ENCODE results near the gene MOB3A. TPM values are rescaled to one million over a fixed set of nuclear protein-coding genes. Genes with fewer than 3 reads are reported as not detected.

Gene MOB3A
- total RNA-seq, 1 donor = 40.4 TPM

DNA sequence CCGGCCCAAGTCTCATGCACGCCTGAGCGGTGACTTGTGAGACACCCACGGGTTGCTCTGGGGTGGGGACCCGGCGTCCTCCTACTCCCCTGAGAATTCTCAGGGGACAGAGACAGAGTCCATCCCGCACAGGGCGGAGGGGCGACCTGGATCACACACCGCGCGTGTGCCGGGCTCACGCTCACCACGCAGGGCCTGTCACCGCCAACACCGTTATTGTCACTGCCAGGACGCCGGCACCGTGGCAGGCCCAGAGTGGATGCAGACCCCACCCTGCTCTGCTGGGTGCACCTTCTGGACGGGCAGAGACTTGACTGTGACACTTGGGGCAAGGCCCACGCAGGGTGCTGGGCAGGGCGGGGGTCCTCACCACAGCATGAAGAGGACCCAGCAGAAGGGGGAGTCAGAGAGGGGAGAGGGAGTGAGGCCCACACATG lies 16.2 kb downstream of the MOB3A start:
- no peak overlapping the region for H3K4me3 ChIP-seq (ENCODE audit: low read depth, low read length)
- TF ChIP-seq CTCF (IDR thresholded peaks at IDR 0.05; ENCODE audit: insufficient read depth, low read length) = no peak
- DNase-seq (ENCODE audit: low read depth) = no peak

GRCh38 chr19:2079076-2079864 lies 16.9 kb downstream of the MOB3A start:
- no peak for DNase-seq (ENCODE audit: low read depth)
- no peak overlapping the region for H3K4me3 ChIP-seq (ENCODE audit: low read depth, low read length)
- no peak for TF ChIP-seq CTCF (IDR thresholded peaks at IDR 0.05; ENCODE audit: insufficient read depth, low read length)

DNA sequence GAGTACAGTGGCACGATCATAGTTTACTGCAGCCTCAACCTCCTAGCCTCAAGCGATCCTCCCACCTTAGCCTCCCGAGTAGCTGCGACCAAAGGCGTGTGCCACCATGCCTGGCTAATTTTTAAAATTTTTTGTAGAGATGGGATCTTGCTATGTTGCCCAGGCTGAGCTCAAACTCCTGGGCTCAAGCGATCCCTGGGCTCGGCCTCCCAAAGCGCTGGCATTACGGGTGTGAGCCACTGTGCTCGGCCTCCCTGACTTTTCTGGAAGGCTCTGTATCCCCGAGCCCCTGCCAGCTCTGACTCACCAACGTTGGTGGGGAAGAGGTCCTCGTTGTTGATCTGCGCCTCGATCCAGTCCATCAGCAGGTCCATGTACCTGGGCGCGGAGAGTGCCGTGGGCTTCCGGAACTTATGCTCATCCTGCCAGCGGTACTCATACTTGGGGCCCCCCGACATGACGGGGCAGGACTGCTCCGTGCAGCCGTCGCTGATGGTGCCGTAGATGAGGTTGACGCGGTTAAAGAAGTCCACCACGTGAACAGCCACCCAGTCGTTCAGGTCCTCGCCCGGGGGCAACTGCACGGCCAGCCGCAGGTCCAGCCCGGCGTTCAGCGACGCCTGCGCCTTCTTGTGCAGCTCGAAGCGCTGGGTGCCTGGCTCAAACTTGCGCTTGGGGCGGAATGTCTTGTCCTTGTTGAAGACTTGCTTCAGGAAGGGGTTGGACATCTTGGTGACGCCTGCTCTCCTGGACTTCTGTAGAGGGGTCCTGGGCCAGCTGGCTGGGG lies 18.1 kb downstream of the MOB3A start:
- H3K4me3 ChIP-seq (ENCODE audit: low read depth, low read length) = no peak overlapping the region
- no peak for TF ChIP-seq CTCF (IDR thresholded peaks at IDR 0.05; ENCODE audit: insufficient read depth, low read length)
- no peak for DNase-seq (ENCODE audit: low read depth)

GRCh38 chr19:2077398-2077797 lies 18.7 kb downstream of the MOB3A start:
- DNase-seq (ENCODE audit: low read depth) = no peak
- H3K4me3 ChIP-seq (ENCODE audit: low read depth, low read length) = no peak overlapping the region
- TF ChIP-seq CTCF (IDR thresholded peaks at IDR 0.05; ENCODE audit: insufficient read depth, low read length) = no peak

DNA sequence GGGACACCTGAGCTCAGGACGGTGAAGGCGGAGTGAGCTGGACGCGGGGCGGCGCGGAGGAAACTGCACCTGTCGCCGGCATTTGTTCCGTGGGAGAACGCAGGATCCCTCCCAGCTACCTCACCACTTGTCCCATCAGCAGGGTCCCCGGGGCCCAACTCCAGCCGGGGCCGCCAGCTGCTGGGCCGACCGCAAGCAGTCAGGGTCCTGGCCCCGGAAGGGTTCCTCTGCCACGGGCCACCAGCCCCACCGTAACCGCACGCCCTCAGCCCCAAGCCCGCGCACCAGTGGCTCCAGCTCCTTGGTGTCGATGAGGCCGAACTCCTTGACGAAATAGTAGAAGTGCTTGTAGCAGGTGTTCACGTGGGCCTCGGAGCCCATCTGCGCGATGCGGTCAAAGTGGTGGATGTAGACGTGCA lies 19.6 kb downstream of the MOB3A start:
- H3K4me3 ChIP-seq (ENCODE audit: low read depth, low read length) = no peak overlapping the region
- no peak for DNase-seq (ENCODE audit: low read depth)
- no peak for TF ChIP-seq CTCF (IDR thresholded peaks at IDR 0.05; ENCODE audit: insufficient read depth, low read length)

- TF ChIP-seq CTCF (IDR thresholded peaks at IDR 0.05; ENCODE audit: insufficient read depth, low read length) = no peak
- DNase-seq (ENCODE audit: low read depth) = no peak
Observed at GRCh38 chr19:2072757-2073551, 23.2 kb downstream of the MOB3A start.

More at GRCh38 chr19:2072757-2073551, 23.2 kb downstream of the MOB3A start:
- H3K4me3 ChIP-seq (ENCODE audit: low read depth, low read length) = no peak overlapping the region
